ENCODE measurements around the gene GAB2. TPM values are rescaled to one million over a fixed set of nuclear protein-coding genes. Genes with fewer than 3 reads are reported as not detected.

The GAB2 gene
- total RNA-seq, 1 experiment from 2014 or later = 10.0 TPM

- TF ChIP-seq POLR2AphosphoS5 (IDR thresholded peaks at IDR 0.05; ENCODE audit: low read depth, low read length) (no peak), TCF7L2 (IDR thresholded peaks at IDR 0.05; ENCODE audit: low read depth, low read length) (no peak), REST (IDR thresholded peaks at IDR 0.05; ENCODE audit: insufficient read depth in 1 of 2, low read depth in 2 of 2, low read length in 1 of 2) (no peak), SIN3A (IDR thresholded peaks at IDR 0.05; ENCODE audit: borderline replicate concordance, insufficient read depth, low read depth, low read length) (no peak), CTCF (IDR thresholded peaks at IDR 0.05) (no peak)
- Histone ChIP-seq H3K27ac (ENCODE audit: low read length) (no peak overlapping the region), H3K9me3 (ENCODE audit: control insufficient read depth, insufficient read depth, low read depth, low read length) (no peaks in the 10 kb centered on the region), H3K4me3 (ENCODE audit: low read depth in 2 of 2, low read length in 2 of 2) (no peak overlapping the region), H3K36me3 (ENCODE audit: control insufficient read depth, insufficient read depth, low read length) (no peaks in the 10 kb centered on the region), H3K4me1 (ENCODE audit: control insufficient read depth, insufficient read depth, low read length) (peaks cover 15% of the 10 kb centered on the region), H3K27me3 (ENCODE audit: control insufficient read depth, insufficient read depth, low read length) (no peaks in the 10 kb centered on the region)
- CTCF ChIA-PET = no interaction called here
- ATAC-seq (no peak), DNase-seq (ENCODE audit: low read depth, low spot score) (no peak)
- BruUV-seq (replicated peaks) = no TSS peak
- intact Hi-C loops (cut with micrococcal nuclease; ENCODE audit: unreplicated experiment) = no loop called here
- in situ Hi-C loops (cut with HindIII; ENCODE audit: low pct_unique_long_range_greater_than_20kb, low sequenced_read_pairs) = no loop called here
- POLR2A ChIA-PET = interaction anchor here (0.7 kb wide), 1 partner anchor 76 kb away, joined by 14 read pairs; no protein-coding TSS in a partner anchor
These were observed 70.8 kb downstream of the GAB2 start for GRCh38 chr11:78346799-78347198.

- no peak for TF ChIP-seq TCF7L2 (IDR thresholded peaks at IDR 0.05; ENCODE audit: low read depth, low read length)
- no peak for TF ChIP-seq REST (IDR thresholded peaks at IDR 0.05; ENCODE audit: insufficient read depth in 1 of 2, low read depth in 2 of 2, low read length in 1 of 2)
- no peak for TF ChIP-seq CTCF (IDR thresholded peaks at IDR 0.05)
- TF ChIP-seq SIN3A (IDR thresholded peaks at IDR 0.05; ENCODE audit: borderline replicate concordance, insufficient read depth, low read depth, low read length) = no peak
- no peak for TF ChIP-seq POLR2AphosphoS5 (IDR thresholded peaks at IDR 0.05; ENCODE audit: low read depth, low read length)
- H3K4me3 ChIP-seq (ENCODE audit: low read depth in 2 of 2, low read length in 2 of 2) = no peak overlapping the region
- H3K4me1 ChIP-seq (ENCODE audit: control insufficient read depth, insufficient read depth, low read length) = peaks cover 7% of the 10 kb centered on the region; the same call in 1 of the 2 replicates
- no peaks in the 10 kb centered on the region for H3K27me3 ChIP-seq (ENCODE audit: control insufficient read depth, insufficient read depth, low read length)
- H3K9me3 ChIP-seq (ENCODE audit: control insufficient read depth, insufficient read depth, low read depth, low read length) = no peaks in the 10 kb centered on the region
- DNase-seq (ENCODE audit: low read depth, low spot score) = no peak
- CTCF ChIA-PET = no interaction called here
- H3K27ac ChIP-seq (ENCODE audit: low read length) = no peak overlapping the region
- POLR2A ChIA-PET = no interaction called here
- no TSS peak for BruUV-seq (replicated peaks)
- intact Hi-C loops (cut with micrococcal nuclease; ENCODE audit: unreplicated experiment) (no loop called here), in situ Hi-C loops (cut with HindIII; ENCODE audit: low pct_unique_long_range_greater_than_20kb, low sequenced_read_pairs) (no loop called here)
- H3K36me3 ChIP-seq (ENCODE audit: control insufficient read depth, insufficient read depth, low read length) = no peaks in the 10 kb centered on the region
- ATAC-seq = no peak
These were observed 72.2 kb downstream of the GAB2 start for GRCh38 chr11:78345450-78345849.
